SK-N-MC (cell line): ENCODE measurements around the gene TLK2.

Source experiments
- EZH2 ChIP-seq: fragments of 200-600 bp; sonication (generic); IDR thresholded peaks from one replicate; pipeline ENCODE4 v1.6.1; 2017; ENCODE audit warnings: antibody characterized with exemption
- FOXP2 ChIP-seq: optimal IDR thresholded peaks from 2 replicates; pipeline ENCODE3; 2011; ENCODE audit warnings: mild to moderate bottlenecking, moderate library complexity; ENCODE audit not compliant: insufficient read depth; ENCODE audit errors: extremely low read length, control extremely low read depth
- POLR2AphosphoS5 ChIP-seq: IDR thresholded peaks from 2 replicates; pipeline ENCODE4 v1.6.1; 2012; ENCODE audit warnings: mild to moderate bottlenecking, low read depth, low read length, borderline replicate concordance

DNA sequence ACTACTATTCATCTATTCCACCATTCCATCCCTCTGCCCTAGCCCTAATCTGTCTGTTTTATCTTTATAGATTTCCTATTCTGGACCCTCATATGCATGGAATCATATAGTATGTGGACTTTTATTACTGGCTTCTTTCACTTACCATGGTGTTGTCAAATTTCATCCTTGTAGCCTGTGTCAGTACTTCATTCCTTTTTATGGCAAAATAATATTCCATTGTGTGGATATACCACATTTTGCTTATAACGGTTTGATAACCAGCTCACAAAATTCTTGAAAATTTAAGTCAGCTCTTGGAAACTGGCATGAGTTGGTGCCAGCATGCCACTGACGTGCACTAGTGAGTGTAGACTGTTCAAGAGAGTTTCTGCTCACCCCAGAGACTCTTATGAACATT, 118.5 kb downstream of the TLK2 start:
- TF ChIP-seq EZH2 (no peak), POLR2AphosphoS5 (no peak), FOXP2 (no peak)
